Measurements from ENCODE around the gene NAALADL1.

GRCh38 chr11:65057526-65057925 is 827 bp downstream of the NAALADL1 start:
- no peak for TF ChIP-seq CTCF (IDR thresholded peaks at IDR 0.05; ENCODE audit: low read depth, low read length)
- no peak for TF ChIP-seq EZH2phosphoT487 (IDR thresholded peaks at IDR 0.05; ENCODE audit: low read depth)

Measured in OCI-LY3 (cell line).